ENCODE data around the gene PRRT4.

PRRT4 gene

GRCh38 chr7:128373606-128374005 is 12.1 kb upstream of the PRRT4 start:
- DNase-seq, result no peak

- DNase-seq, result no peak
These were observed 9.0 kb upstream of the PRRT4 start for GRCh38 chr7:128370491-128370890.

GRCh38 chr7:128366986-128367385 is 5.5 kb upstream of the PRRT4 start:
- DNase-seq, result no peak

GRCh38 chr7:128366300-128366699 is 4.8 kb upstream of the PRRT4 start:
- DNase-seq, result no peak

GRCh38 chr7:128365432-128365831 is 3.9 kb upstream of the PRRT4 start:
- no peak for DNase-seq

GRCh38 chr7:128364166-128364870 is 2.8 kb upstream of the PRRT4 start:
- no peak for DNase-seq

GRCh38 chr7:128363261-128363721 is 1.8 kb upstream of the PRRT4 start:
- DNase-seq, result no peak

GRCh38 chr7:128362670-128363069 is 1.2 kb upstream of the PRRT4 start:
- DNase-seq, result no peak

- DNase-seq, result no peak
These were observed 1.2 kb downstream of the PRRT4 start for GRCh38 chr7:128360359-128360678.

GRCh38 chr7:128359939-128360338 is 1.6 kb downstream of the PRRT4 start:
- DNase-seq, result no peak

- DNase-seq, result no peak
These were observed 2.2 kb downstream of the PRRT4 start for GRCh38 chr7:128359336-128359735.

GRCh38 chr7:128358233-128358632 is 3.3 kb downstream of the PRRT4 start:
- DNase-seq, result no peak

GRCh38 chr7:128357217-128357613 is 4.3 kb downstream of the PRRT4 start:
- DNase-seq, result no peak

GRCh38 chr7:128356546-128357216 is 4.8 kb downstream of the PRRT4 start:
- no peak for DNase-seq

GRCh38 chr7:128353610-128354009 is 7.9 kb downstream of the PRRT4 start:
- no peak for DNase-seq

GRCh38 chr7:128353189-128353588 is 8.3 kb downstream of the PRRT4 start:
- no peak for DNase-seq

- no peak for DNase-seq
These were observed 8.9 kb downstream of the PRRT4 start for GRCh38 chr7:128352636-128353035.

- DNase-seq, result peak; percentile 72
These were observed 9.3 kb downstream of the PRRT4 start for GRCh38 chr7:128352153-128352537.

- DNase-seq, result peak; percentile 55
These were observed 10.0 kb downstream of the PRRT4 start for GRCh38 chr7:128351296-128352152.

GRCh38 chr7:128350708-128351295 is 10.7 kb downstream of the PRRT4 start:
- DNase-seq, result no peak

GRCh38 chr7:128349466-128349825 is 12.0 kb downstream of the PRRT4 start:
- DNase-seq, result no peak

- no peak for DNase-seq
These were observed 13.8 kb downstream of the PRRT4 start for GRCh38 chr7:128347647-128348097.

- no peak for DNase-seq
These were observed 17.1 kb downstream of the PRRT4 start for GRCh38 chr7:128344431-128344774.
